Measurements from ENCODE around the gene PRRG2.

Gene PRRG2

GRCh38 chr19:49566302-49566701 is 14.8 kb upstream of the PRRG2 start:
- no peak overlapping the region for H3K9ac ChIP-seq (ENCODE audit: low read depth, low read length)
- H3K4me1 ChIP-seq (ENCODE audit: insufficient read depth, low read length), result peaks cover 10% of the 10 kb centered on the region
- H3K36me3 ChIP-seq (ENCODE audit: insufficient read depth, low read length), result peaks cover 2% of the 10 kb centered on the region; the same call in 1 of the 2 replicates

GRCh38 chr19:49567861-49568441 is 13.2 kb upstream of the PRRG2 start:
- H3K4me1 ChIP-seq (ENCODE audit: insufficient read depth, low read length), result peaks cover 11% of the 10 kb centered on the region
- no peaks in the 10 kb centered on the region for H3K9me3 ChIP-seq (ENCODE audit: control insufficient read depth, insufficient read depth, low read length)
- H3K9ac ChIP-seq (ENCODE audit: low read depth, low read length), result no peak overlapping the region
- peaks cover 2% of the 10 kb centered on the region; the same call in 1 of the 2 replicates for H3K36me3 ChIP-seq (ENCODE audit: insufficient read depth, low read length)

More at GRCh38 chr19:49566302-49566701, 14.8 kb upstream of the PRRG2 start:
- no peaks in the 10 kb centered on the region for H3K9me3 ChIP-seq (ENCODE audit: control insufficient read depth, insufficient read depth, low read length)

GRCh38 chr19:49570138-49570856 is 10.8 kb upstream of the PRRG2 start:
- Histone ChIP-seq H3K4me1 (ENCODE audit: insufficient read depth, low read length) (peaks cover 11% of the 10 kb centered on the region), H3K36me3 (ENCODE audit: insufficient read depth, low read length) (peaks cover 2% of the 10 kb centered on the region; the same call in 1 of the 2 replicates), H3K9me3 (ENCODE audit: control insufficient read depth, insufficient read depth, low read length) (no peaks in the 10 kb centered on the region), H3K9ac (ENCODE audit: low read depth, low read length) (no peak overlapping the region)

GRCh38 chr19:49570997-49571676 is 10.0 kb upstream of the PRRG2 start:
- peaks cover 11% of the 10 kb centered on the region for H3K4me1 ChIP-seq (ENCODE audit: insufficient read depth, low read length)
- no peaks in the 10 kb centered on the region for H3K36me3 ChIP-seq (ENCODE audit: insufficient read depth, low read length)
- no peak overlapping the region for H3K9ac ChIP-seq (ENCODE audit: low read depth, low read length)

GRCh38 chr19:49573009-49573408 is 8.1 kb upstream of the PRRG2 start:
- Histone ChIP-seq H3K36me3 (ENCODE audit: insufficient read depth, low read length) (no peaks in the 10 kb centered on the region), H3K9me3 (ENCODE audit: control insufficient read depth, insufficient read depth, low read length) (no peaks in the 10 kb centered on the region), H3K4me1 (ENCODE audit: insufficient read depth, low read length) (peaks cover 11% of the 10 kb centered on the region), H3K9ac (ENCODE audit: low read depth, low read length) (no peak overlapping the region)

More at GRCh38 chr19:49570997-49571676, 10.0 kb upstream of the PRRG2 start:
- H3K9me3 ChIP-seq (ENCODE audit: control insufficient read depth, insufficient read depth, low read length), result no peaks in the 10 kb centered on the region

- Histone ChIP-seq H3K36me3 (ENCODE audit: insufficient read depth, low read length) (no peaks in the 10 kb centered on the region), H3K9ac (ENCODE audit: low read depth, low read length) (no peak overlapping the region)
Observed at GRCh38 chr19:49573425-49573824, 7.7 kb upstream of the PRRG2 start.

GRCh38 chr19:49574206-49574755 is 6.8 kb upstream of the PRRG2 start:
- Histone ChIP-seq H3K4me1 (ENCODE audit: insufficient read depth, low read length) (peaks cover 11% of the 10 kb centered on the region), H3K9me3 (ENCODE audit: control insufficient read depth, insufficient read depth, low read length) (no peaks in the 10 kb centered on the region), H3K9ac (ENCODE audit: low read depth, low read length) (no peak overlapping the region), H3K36me3 (ENCODE audit: insufficient read depth, low read length) (no peaks in the 10 kb centered on the region)

More at GRCh38 chr19:49573425-49573824, 7.7 kb upstream of the PRRG2 start:
- no peaks in the 10 kb centered on the region for H3K9me3 ChIP-seq (ENCODE audit: control insufficient read depth, insufficient read depth, low read length)
- peaks cover 11% of the 10 kb centered on the region for H3K4me1 ChIP-seq (ENCODE audit: insufficient read depth, low read length)

GRCh38 chr19:49579193-49579592 is 1.9 kb upstream of the PRRG2 start:
- Histone ChIP-seq H3K4me1 (ENCODE audit: insufficient read depth, low read length) (no peaks in the 10 kb centered on the region), H3K9me3 (ENCODE audit: control insufficient read depth, insufficient read depth, low read length) (no peaks in the 10 kb centered on the region), H3K36me3 (ENCODE audit: insufficient read depth, low read length) (no peaks in the 10 kb centered on the region), H3K9ac (ENCODE audit: low read depth, low read length) (peak overlapping the region; percentile 86)

GRCh38 chr19:49579947-49580263 is 1.2 kb upstream of the PRRG2 start:
- Histone ChIP-seq H3K4me1 (ENCODE audit: insufficient read depth, low read length) (no peaks in the 10 kb centered on the region; the same call in 1 of the 2 replicates), H3K9me3 (ENCODE audit: control insufficient read depth, insufficient read depth, low read length) (no peaks in the 10 kb centered on the region)

GRCh38 chr19:49580264-49581006 is 681 bp upstream of the PRRG2 start, which contains the start of gene NOSIP:
NOSIP (minus strand) TSS chr19:49580556; CDS start chr19:49560691, 19,865 bp downstream.
- Histone ChIP-seq H3K9me3 (ENCODE audit: control insufficient read depth, insufficient read depth, low read length) (no peaks in the 10 kb centered on the region), H3K36me3 (ENCODE audit: insufficient read depth, low read length) (no peaks in the 10 kb centered on the region), H3K9ac (ENCODE audit: low read depth, low read length) (peak within 1 kb of the TSS; percentile 86), H3K4me1 (ENCODE audit: insufficient read depth, low read length) (no peaks in the 10 kb centered on the region; the same call in 1 of the 2 replicates)

More at GRCh38 chr19:49579947-49580263, 1.2 kb upstream of the PRRG2 start:
- Histone ChIP-seq H3K36me3 (ENCODE audit: insufficient read depth, low read length) (no peaks in the 10 kb centered on the region), H3K9ac (ENCODE audit: low read depth, low read length) (peak overlapping the region; percentile 86)

- Histone ChIP-seq H3K36me3 (ENCODE audit: insufficient read depth, low read length) (no peaks in the 10 kb centered on the region), H3K9ac (ENCODE audit: low read depth, low read length) (no peak overlapping the region), H3K4me1 (ENCODE audit: insufficient read depth, low read length) (no peaks in the 10 kb centered on the region; the same call in 1 of the 2 replicates), H3K9me3 (ENCODE audit: control insufficient read depth, insufficient read depth, low read length) (no peaks in the 10 kb centered on the region)
Observed at GRCh38 chr19:49583239-49583638, 2.1 kb downstream of the PRRG2 start.

GRCh38 chr19:49585023-49585422 is 3.9 kb downstream of the PRRG2 start:
- H3K36me3 ChIP-seq (ENCODE audit: insufficient read depth, low read length), result no peaks in the 10 kb centered on the region
- H3K4me1 ChIP-seq (ENCODE audit: insufficient read depth, low read length), result peaks cover 3% of the 10 kb centered on the region; the same call in 1 of the 2 replicates
- H3K9me3 ChIP-seq (ENCODE audit: control insufficient read depth, insufficient read depth, low read length), result no peaks in the 10 kb centered on the region
- H3K9ac ChIP-seq (ENCODE audit: low read depth, low read length), result no peak overlapping the region

GRCh38 chr19:49587227-49587626 is 6.1 kb downstream of the PRRG2 start:
- H3K9ac ChIP-seq (ENCODE audit: low read depth, low read length), result no peak overlapping the region
- H3K9me3 ChIP-seq (ENCODE audit: control insufficient read depth, insufficient read depth, low read length), result no peaks in the 10 kb centered on the region
- peaks cover 3% of the 10 kb centered on the region; the same call in 1 of the 2 replicates for H3K4me1 ChIP-seq (ENCODE audit: insufficient read depth, low read length)

More at GRCh38 chr19:49587227-49587626, 6.1 kb downstream of the PRRG2 start:
- no peaks in the 10 kb centered on the region for H3K36me3 ChIP-seq (ENCODE audit: insufficient read depth, low read length)

Measured in ES-I3 (cell line).